K562 (cell line): Measurements from ENCODE around the gene PPP1R16B.

Source experiments
- CTCF ChIP-seq, 3 experiments: IDR thresholded peaks in 2 of 3; conservative IDR thresholded peaks in 1 of 3; 2 replicates each; pipeline ENCODE4 v1.5.1; 2011 to 2012; ENCODE audit warnings: low read length in 3 of 3, mild to moderate bottlenecking in 3 of 3, control low read depth in 2 of 3, improper control_type of control experiment in 1 of 3, inconsistent platforms in 1 of 3, low read depth in 1 of 3, mixed read lengths in 1 of 3, moderate library complexity in 1 of 3; ENCODE audit not compliant: insufficient read depth in 2 of 3
- JUND ChIP-seq, 2 experiments: IDR thresholded peaks; 2 replicates in 1 of 2; 3 replicates in 1 of 2; pipeline ENCODE4 v1.6.1; 2011; ENCODE audit warnings: borderline replicate concordance in 2 of 2, low read depth in 2 of 2, low read length in 2 of 2, improper control_type of control experiment in 1 of 2, missing biosample characterization in 1 of 2, missing genetic modification characterization in 1 of 2, missing genetic modification reagents in 1 of 2
- RBFOX2 ChIP-seq: fragments of 200-400 bp; formaldehyde crosslinking; IDR thresholded peaks from 2 replicates; pipeline ENCODE4 v1.6.1; 2017; ENCODE audit warnings: low read depth, mild to moderate bottlenecking, low read length, moderate library complexity
- ZNF253 ChIP-seq: fragments of 250-450 bp; sonication (Bioruptor Pico); conservative IDR thresholded peaks from 2 replicates; pipeline ENCODE4 v1.6.1; 2021; ENCODE audit warnings: mild to moderate bottlenecking
- ZNF780A ChIP-seq: fragments of 250-450 bp; sonication (Bioruptor Pico); IDR thresholded peaks from 2 replicates; pipeline ENCODE4 v1.5.0; 2021; ENCODE audit warnings: mild to moderate bottlenecking

- TF ChIP-seq CTCF (IDR thresholded peaks at IDR 0.05 in 2 of 3, conservative IDR thresholded peaks at IDR 0.05 in 1 of 3; ENCODE audit: insufficient read depth in 2 of 3, low read depth in 1 of 3, low read length in 3 of 3) (no peak), RBFOX2 (no peak), JUND (IDR thresholded peaks at IDR 0.05; ENCODE audit: borderline replicate concordance, low read depth, low read length) (no peak), JUND (tag; IDR thresholded peaks at IDR 0.05; ENCODE audit: borderline replicate concordance, low read depth, low read length) (no peak), ZNF253 (CRISPR knock-in tag) (no peak), ZNF780A (no peak)
Observed at GRCh38 chr20:38882600-38882999, 77.1 kb downstream of the PPP1R16B start.
